Dedifferentiated amniotic fluid mesenchymal stem cell (primary cell): ENCODE data around the gene LSAMP.
A peak's percentile ranks its signal among the peaks of the same experiment; 100 is the strongest.

Experiments
- DNase-seq: peaks from one replicate; pipeline ENCODE4 v3.0.0-alpha.2; 2016; ENCODE audit errors: extremely low spot score

The LSAMP gene

DNA sequence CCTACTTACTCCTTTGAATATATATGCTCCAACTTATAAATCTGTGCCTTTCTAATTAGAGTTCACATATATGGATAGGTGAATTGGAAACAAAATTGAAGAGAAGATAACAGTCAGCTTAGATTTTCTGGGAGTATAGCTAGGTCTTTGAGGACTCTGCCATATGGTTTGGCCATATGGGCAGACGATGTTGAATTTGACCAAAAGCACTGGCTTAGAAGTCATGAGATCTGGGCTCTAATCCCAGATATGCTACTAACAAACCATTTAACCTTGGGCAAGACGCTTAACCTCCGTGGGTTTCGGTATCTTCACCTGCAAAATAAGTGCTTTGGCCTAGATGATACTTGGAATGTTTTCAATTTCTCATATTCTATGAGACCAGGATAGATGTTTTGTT lies 154.1 kb downstream of the LSAMP start:
- no peak for DNase-seq

DNA sequence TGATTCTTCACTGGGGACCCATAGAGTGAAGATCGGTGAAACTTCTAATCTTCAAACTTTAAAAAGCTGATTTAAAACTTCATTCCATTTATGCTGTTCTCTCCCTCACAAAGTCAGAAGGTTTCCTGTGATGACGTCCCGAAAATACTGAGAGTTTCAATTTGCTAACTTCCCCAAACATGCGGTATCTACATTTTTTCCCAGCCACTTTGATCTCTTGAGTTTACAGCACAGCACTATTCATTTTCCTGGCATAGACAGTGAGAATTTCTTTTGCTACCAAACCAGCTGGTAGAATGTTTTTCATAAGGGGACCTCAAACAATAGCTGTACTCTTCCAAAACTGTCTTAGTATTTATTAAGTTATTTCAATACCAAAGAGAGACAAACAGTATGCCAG lies 156.8 kb downstream of the LSAMP start:
- DNase-seq = no peak

DNA sequence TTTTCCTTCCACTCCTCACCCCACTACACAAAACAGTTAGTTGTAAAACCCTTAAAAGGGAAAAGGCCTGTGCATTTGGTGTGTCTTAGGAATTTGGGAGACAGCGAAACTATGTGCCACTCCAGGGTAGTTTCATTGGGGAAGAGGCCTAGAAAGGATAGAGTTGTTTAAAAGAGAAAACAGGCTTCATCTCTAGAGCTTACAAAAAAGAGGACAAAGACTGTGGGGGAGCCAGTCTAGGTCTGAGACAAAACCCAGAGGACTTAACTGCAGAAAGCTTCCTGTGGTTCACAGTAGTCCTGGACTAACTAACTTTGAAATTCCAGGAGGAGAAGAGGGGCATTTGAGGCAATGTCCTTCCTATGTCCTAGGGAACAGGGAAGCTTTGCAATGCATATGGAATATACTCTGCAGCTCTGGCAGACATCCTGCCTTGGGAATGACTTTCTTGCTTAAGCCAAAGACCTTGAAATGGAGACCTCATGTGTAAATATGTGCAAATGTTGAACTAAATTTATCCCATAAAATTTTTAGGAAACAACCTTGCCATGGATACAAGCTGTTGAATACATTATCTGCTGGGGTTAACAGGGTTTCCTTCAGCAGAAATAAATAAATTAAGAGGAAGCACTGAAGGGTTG lies 159.4 kb downstream of the LSAMP start:
- no peak for DNase-seq

DNA sequence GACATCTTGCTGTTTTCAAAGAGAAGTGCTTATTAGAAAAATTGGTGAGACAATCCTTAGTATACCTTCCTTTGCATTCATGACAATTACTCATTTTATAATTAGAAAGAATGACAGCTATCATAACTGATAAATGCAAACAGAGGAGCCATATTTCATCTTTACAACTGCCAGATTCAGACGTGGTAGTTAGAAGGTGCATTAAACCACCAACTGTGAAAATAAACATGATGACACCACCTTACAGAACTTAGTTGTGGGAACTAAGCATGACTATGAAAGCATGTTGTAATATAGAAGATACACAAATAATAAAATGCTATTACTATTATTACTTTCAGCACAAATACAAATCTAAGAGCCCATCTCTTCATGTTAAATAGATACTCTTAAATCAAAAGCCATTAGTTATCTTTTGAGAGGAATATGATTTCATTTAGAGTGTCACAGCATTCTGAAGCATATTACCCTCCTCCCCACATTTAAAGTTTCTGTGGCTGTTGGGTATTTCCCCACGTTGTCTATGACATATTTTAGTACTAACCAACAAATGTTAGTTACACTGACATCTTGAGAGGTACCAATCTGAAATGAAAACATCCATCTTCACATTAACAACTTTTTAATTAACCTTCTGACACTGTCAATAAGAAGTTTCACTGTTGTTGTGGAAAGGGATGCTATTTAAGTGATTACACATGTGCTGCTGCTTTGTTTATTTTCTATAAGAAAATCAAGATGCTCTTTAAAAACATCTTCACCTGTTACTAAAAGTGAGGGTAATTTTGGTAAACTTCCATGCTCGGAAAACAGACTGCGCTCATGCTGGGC lies 163.8 kb downstream of the LSAMP start:
- no peak for DNase-seq

DNA sequence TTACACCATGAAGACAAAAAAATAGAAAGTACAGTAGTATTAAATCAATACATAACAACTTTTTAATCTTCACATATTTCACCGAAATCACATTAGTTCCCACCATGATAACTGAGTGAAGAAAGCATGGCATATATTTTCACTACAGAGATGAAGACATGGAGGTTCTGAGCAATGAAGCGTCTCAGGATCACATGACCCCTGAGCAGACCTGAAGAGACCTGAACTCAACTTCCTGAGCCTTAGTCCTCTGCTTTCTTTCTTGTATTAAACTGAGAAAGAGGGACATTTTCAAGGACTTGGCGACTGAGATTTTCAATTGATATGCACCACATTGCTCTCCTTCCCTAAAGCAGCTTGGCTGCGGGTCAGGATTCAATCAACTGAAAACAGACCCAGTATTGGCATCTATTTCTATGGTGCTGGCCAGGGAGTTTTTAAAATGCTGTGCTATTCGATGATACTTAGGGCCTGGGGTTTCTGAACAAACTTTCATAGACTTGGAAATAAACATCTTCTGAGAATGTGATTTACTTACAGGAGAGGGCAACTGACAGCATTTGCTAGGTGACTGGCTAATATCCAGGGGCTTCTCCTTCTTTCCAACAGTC lies 165.1 kb downstream of the LSAMP start:
- DNase-seq = no peak

DNA sequence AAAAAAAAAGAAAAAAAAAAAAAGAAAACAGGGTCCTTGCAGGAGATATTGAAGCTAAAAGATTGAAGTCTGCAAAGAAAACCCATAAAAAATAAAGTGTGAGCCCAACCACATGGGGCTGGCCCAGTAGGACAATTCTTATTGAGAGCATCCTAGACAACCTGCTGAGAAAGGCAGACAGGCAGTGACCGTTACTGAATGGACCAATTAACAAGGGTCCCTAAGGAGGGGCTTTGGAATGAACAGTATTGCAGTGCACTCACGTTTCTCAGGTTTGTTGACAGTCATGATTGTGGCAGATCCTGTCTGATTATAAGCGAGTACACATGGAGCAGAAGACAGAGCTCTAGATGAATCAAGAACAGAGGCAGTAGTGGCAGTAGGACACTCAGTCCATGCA lies 168.6 kb downstream of the LSAMP start:
- DNase-seq = no peak

DNA sequence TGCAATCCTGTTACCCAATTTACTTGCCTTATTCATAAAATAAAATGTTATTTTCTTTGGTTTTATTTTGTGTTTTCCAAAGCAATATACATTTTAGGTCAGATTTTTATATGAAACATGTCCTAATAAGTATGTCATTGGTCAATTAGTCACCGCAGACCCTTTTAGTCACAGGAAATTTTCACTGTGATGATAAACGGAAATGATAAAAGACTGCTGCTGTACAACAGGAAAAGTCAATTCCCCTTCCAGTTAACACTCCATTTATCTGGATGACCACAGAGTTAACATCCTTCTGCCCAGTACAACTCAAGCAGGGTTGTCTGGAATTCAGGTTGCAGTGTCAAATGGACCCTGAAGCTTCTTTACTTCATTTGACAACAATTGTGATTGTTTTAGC lies 175.2 kb downstream of the LSAMP start:
- DNase-seq = no peak

DNA sequence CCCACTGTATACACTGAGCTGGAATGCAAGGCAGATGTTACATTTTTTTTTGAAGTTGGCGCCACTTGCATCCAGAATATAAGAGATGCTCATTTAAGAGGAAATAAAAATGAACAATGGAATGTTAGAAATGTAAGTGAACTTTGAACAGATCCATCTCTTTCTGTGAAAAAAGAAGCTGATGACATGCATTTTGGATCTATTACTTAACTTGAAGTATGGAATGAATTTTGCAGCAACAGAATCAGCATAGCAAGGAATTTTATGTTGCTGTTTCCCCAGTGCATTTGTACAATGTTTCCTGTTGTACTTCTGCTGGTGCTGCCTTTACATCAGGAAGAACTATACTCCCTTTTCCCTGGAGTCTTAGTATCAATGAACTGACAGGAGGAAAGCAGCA lies 178.2 kb downstream of the LSAMP start:
- DNase-seq = no peak

DNA sequence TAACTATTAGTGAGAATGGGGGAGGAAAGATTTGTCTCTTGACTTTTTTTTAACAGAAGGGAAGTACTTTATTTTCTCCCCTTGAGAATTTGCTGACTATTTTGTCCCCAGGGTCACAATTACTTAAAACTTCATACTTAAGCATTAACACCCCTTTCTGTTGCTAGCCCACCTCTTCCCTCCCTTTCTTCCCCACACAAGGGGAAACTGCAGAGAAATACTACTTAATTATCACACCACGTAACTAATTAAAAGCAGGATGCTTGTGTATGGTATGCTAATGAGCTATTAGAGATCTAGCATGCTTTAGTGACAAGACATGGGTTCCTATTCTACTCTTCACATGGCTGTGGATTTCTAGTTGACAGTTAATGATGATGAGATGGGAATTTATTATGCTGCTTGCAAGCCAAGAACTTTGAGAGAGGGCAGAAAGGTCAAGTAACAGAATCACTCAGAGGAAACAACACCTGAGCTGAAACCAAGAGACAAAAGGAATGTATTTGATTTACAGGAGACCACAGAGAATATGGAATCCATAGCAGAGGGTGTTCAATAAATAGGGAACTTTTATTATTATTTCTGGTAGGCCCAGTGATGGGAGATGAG lies 179.2 kb downstream of the LSAMP start:
- no peak for DNase-seq

DNA sequence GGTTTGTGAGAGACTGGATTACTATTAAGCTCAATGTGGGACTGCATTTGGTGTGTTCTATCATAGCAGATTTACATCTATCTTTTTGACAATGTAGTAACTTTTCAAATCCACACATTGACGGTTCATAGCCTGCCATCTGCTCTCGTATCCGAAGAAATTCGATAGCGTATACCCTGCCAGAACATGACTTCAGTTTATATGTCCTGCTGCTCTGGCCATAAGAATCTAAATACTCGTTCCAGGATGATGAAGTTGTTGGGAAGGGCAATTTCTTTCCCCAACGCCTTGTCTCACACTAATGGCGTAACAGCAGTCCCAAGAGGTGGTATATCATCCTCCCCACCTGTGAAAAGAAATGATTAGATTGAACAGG lies 180.0 kb downstream of the LSAMP start:
- DNase-seq = no peak

DNA sequence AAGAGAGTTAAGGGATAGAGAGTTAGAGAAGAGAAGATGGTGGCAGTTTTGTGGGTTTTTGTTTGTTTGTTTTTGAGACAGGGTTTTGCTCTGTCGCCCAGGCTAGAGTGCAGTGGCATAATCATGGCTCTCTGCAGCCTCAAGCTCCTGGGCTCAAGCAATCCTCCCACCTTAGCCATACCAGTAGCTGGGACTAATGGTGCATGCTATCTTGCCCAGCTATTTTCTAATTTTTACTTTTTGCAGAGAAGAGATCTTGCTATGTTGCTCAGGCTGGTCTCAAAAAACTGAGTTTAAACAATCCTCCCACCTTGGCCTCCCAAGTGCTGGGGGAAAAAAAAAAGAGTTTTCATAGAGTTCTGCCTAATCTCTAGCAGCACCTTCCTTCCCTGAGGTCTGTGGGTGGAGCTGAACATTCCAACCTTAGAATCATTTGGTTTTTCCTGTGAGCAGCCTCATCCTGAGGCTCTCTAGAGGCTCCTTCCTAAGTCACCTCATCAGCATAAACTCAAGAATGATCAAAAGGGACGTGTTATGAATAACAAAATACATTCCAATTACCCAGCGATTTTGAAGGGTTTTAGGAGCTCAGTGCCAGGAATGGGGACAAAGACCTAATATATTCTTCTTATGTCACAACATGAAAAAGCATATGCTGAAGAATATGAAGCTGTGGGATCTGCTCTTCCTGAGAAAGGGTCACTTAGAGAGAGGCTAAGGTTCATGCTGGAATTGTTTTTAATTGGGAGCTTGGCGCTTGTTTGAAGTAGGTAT lies 180.6 kb downstream of the LSAMP start:
- DNase-seq = no peak

DNA sequence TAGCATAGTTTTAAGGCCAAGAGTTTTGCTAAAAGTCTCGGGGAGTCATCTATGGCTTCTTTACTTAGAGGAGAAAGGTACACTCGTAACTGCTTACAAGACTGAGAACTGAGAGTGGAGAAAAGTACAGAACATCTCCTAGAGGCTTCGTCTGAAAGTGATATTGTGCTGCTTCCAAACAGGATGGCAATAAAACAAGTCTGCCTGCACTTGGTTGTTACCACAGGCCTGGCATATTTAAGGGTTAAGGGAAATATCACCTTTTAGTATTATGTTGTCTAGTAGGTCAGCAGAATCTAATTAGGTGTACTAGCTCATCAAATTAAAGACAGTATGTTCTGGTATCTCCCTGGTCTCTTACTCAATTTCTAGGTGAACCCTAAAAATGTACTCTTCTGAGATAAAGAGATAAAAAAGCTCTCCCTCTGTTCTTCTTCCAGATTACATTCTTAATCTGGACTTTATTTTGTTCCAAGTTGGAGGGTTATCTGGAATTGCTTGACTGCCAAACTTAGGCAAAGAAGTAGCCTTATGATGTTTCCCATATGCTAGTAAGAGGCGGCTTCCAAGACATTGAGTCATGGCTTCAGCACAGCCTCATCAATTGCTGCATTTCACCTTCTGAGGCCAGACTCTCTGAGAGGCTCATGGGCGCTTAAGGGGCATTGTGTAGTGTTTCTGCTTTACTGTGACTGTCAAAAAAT lies 181.3 kb downstream of the LSAMP start:
- DNase-seq = peak; percentile 31

DNA sequence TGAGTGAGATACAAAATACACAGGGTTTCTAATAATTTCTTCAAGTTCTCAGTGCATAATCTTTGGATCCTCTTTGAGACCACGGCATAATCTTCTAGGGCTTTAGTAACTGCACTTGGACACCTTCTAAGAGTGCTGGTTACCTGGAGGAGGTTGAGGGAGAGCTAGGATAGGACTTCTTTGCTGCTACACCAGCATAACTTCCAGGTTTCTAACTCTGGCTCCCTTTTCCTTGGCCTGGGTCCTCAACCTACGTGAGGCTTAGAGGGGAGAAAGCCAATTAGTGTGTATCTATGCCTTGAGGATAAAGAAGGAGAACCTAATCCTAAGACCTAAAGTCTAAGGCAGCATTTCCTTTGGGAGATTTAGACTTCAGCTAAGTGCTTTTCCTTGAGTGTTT lies 184.8 kb downstream of the LSAMP start:
- DNase-seq = no peak

DNA sequence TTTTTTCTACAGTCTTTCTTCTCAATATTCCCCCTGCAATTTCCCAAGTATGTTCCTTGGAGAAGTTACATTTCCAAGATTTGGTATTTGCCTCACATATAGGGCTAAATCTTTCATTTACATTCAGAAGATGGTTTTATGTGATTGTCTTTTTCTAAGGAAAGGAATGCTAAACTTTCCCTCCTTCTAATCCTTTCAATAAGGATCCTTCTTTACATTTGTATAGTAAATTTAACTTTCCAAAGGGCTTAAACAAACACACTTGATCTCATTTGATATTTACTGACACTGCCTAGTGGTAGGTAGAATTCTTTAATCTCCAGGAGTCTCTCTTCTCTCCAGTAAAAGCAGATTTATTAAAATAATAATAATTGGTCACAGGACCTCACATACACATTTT lies 185.3 kb downstream of the LSAMP start:
- DNase-seq = no peak

DNA sequence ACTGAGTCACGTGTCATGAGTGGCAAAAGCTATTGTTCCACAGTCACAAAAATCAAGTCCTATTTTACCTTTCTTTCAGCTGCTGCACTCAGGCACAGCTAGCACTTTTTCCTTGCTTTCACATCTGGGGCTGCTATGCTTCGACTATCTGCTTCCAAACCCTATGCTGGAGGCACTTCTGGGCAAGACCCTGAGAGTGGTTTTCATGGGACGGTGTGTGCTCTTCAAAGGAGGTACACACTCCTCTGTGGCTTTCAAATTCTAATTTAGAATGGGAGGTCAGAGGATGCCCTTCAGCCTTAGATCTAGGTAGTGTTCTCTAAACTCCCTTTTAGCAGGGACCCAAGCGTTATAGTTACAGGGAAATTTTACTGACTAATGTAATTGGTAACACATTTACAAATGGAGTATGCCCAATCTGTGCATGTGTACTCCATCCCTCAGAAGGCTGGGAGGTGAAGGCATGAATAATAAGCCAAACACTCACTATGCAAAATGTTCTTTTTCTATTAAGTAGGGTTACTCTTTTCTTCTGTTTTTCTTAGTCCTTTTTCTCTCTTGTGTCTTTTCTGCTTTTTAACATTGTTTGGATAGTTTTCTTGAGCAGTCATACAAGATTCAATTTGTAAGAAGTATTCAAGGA lies 188.3 kb downstream of the LSAMP start:
- peak; percentile 33 for DNase-seq

DNA sequence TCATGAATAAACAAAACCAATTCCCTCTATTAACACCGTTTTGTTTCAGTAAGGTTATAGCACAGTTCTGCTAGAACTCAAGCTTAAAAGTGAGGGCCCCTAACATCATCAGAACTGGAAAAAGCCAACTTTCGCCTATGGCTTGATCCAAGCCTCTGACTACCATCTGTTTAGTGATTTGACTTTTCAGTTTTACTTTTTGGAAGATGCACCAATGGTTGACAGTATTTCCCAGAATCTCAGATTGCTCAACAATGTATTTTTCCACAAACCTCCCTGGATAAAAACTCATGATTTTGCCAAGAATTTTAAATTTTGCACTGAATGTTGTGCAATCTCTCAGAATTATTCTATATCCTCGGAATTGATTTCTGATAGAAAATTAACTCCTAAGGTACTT lies 190.7 kb downstream of the LSAMP start:
- no peak for DNase-seq

DNA sequence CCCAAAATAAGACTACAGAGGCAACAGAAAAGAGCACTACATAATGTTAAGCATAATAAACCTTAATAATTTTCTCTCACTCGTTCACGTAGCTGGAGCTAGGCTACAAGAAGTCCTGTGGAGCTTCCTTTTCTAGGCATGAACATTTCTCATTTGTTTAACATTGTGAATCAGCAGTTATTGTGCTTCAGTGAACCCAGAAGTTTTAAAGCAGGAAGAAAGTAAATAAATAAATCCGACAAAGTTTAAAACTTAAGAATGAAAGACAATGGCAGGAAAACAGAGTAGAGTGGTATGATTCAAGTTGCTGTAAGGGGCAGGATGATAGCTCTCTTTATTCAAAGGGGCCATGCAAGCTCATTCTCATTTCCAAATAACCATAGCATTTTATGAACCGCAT lies 191.8 kb downstream of the LSAMP start:
- no peak for DNase-seq

DNA sequence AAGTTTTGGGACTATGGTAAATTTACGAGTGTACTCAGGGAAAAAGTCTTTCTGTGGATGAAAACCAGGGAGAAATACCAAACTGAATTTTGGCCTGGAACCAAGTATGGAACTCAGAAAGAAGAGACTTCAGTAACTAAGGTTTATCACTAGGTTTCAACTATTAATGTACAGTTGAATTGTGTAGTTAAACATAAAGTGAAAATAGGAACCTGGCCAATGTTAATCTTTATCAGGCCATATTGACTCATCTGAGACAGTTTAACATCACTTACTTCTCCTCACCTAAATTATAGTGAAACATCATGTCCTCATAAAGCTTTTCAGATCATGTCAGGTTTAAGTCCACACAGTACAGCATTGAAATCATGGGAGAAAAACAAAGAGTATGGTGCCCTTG lies 197.7 kb downstream of the LSAMP start:
- DNase-seq = no peak

DNA sequence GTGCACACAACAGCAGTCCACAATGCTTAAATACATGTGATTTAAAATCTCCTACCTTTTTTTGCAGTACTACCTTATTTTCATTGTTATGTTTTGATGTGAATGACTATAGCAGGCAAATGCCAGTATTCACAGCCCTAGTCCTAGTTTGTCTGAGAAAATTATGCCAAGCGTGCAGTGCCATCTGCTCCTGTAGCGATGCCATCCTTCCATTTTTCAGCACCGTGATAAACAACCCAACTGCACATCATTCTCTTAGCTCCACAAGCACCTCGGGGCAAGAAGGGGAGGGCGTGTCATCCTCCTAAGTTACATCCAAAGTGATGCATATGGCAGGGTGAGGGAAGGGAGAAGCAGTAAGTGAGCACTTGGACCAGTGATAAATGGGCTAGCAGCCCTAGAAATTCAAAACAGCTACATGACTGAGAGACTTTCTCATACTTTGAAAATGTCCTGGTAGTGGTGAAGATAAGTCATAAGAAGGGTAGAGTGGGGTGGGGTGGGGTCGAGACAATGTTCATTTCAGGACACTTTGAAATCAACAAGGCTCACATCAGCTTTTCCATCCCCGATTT lies 198.8 kb downstream of the LSAMP start:
- no peak for DNase-seq

DNA sequence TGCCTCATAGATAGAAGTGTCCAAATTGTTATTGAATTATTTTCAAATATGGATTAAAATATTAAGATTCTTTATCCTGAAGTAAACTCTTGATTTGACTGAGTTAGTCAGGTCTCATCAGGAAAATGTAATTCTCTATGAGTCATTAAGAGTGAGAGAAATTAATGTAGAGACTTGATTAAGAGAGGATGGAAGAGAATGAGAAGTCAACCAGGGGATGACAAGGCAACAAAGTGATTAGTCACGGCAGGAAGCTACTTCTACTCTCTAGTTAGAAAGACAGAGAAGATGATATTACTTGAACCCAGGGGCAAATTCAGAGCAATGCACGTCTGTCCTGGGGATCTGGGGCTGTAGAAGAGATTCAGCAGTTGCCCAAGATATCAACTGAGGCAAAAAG lies 202.5 kb downstream of the LSAMP start:
- no peak for DNase-seq

DNA sequence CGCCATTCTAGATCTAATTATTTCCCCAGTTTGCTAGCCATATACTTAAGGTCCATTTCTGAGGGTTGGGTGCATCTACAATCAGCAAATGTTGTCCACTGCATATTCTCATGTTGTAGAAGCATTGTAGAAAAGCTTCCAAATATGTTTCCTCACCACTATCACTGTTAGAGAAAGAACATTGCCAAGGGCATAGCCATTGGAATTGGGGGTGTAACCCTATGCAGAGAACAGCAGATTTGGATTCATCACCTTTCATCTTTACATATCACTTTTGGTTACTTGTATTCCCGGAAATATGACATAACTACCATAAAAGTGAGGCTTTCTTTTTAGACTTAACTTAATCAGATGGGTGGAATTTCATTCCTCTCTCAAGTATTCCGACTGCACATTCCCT lies 203.6 kb downstream of the LSAMP start:
- DNase-seq = no peak
